GM23338 (cell line): Measurements from ENCODE around the gene CIITA. TPM values are rescaled to one million over a fixed set of nuclear protein-coding genes. Genes with fewer than 3 reads are reported as not detected.

Source experiments
- ATAC-seq: fragments of 200-7000 bp; cut with Tn5 transposase; 3 replicates; pipeline ENCODE4 v1.9.1; 2020
- DNase-seq: peaks from one replicate; pipeline ENCODE4 v3.0.0-alpha.2; 2015; ENCODE audit warnings: low spot score
- H2AFZ ChIP-seq: fragments of 200-600 bp; sonication (generic); 2 replicates; pipeline ENCODE4 v1.8.0; 2016; ENCODE audit warnings: antibody characterized with exemption, mild to moderate bottlenecking, moderate library complexity
- H3F3A ChIP-seq: fragments of 200-600 bp; sonication (generic); replicated peaks from 2 replicates; pipeline ENCODE4 v1.8.0; 2017; ENCODE audit warnings: antibody characterized with exemption, mixed run types, low read depth
- H3K27ac ChIP-seq: fragments of 200-600 bp; sonication (generic); 2 replicates; pipeline ENCODE4 v1.6.1; 2016; ENCODE audit warnings: low read depth
- H3K27me3 ChIP-seq: fragments of 200-600 bp; sonication (generic); 2 replicates; pipeline ENCODE4 v1.8.0; 2016; ENCODE audit warnings: mild to moderate bottlenecking, mixed run types, moderate library complexity; ENCODE audit not compliant: insufficient read depth
- H3K36me3 ChIP-seq: fragments of 200-600 bp; sonication (generic); 2 replicates; pipeline ENCODE4 v1.8.0; 2016; ENCODE audit warnings: mild to moderate bottlenecking; ENCODE audit not compliant: insufficient read depth
- H3K4me1 ChIP-seq: fragments of 200-600 bp; sonication (generic); 2 replicates; pipeline ENCODE4 v1.8.0; 2016; ENCODE audit warnings: mild to moderate bottlenecking, moderate library complexity; ENCODE audit not compliant: insufficient read depth
- H3K4me2 ChIP-seq: fragments of 200-600 bp; sonication (generic); 2 replicates; pipeline ENCODE4 v1.7.1; 2017; ENCODE audit warnings: mixed run types
- H3K4me3 ChIP-seq: fragments of 200-600 bp; sonication (generic); 2 replicates; pipeline ENCODE4 v1.6.1; 2016; ENCODE audit warnings: mixed run types
- H3K79me2 ChIP-seq: fragments of 200-600 bp; sonication (generic); replicated peaks from 2 replicates; pipeline ENCODE4 v1.8.0; 2017; ENCODE audit warnings: mild to moderate bottlenecking; ENCODE audit not compliant: insufficient read depth
- H3K9me2 ChIP-seq: fragments of 200-600 bp; sonication (generic); 2 replicates; pipeline ENCODE4 v1.8.0; 2017; ENCODE audit not compliant: insufficient read depth
- H4K20me1 ChIP-seq: fragments of 200-600 bp; sonication (generic); replicated peaks from 2 replicates; pipeline ENCODE4 v1.8.0; 2017; ENCODE audit warnings: mild to moderate bottlenecking; ENCODE audit not compliant: insufficient read depth
- H3K27ac Mint-ChIP-seq: 2 replicates; pipeline ENCODE4 v1.8.0; 2020; ENCODE audit warnings: inconsistent platforms, mild to moderate bottlenecking, moderate library complexity, mixed read lengths
- H3K27me3 Mint-ChIP-seq: 3 replicates; pipeline ENCODE4 v1.8.0; 2022; ENCODE audit warnings: low read depth, mild to moderate bottlenecking, moderate library complexity, mixed read lengths, inconsistent platforms; ENCODE audit not compliant: insufficient read depth, poor library complexity
- H3K36me3 Mint-ChIP-seq: 3 replicates; pipeline ENCODE4 v1.8.0; 2021; ENCODE audit warnings: low read depth, mild to moderate bottlenecking, inconsistent platforms, moderate library complexity, mixed read lengths
- H3K4me1 Mint-ChIP-seq: 3 replicates; pipeline ENCODE4 v1.8.0; 2020; ENCODE audit warnings: mild to moderate bottlenecking, inconsistent platforms, mixed read lengths
- H3K4me3 Mint-ChIP-seq: 3 replicates; pipeline ENCODE4 v1.8.0; 2021; ENCODE audit warnings: moderate library complexity, mild to moderate bottlenecking, inconsistent platforms, mixed read lengths
- H3K9me3 Mint-ChIP-seq: 3 replicates; pipeline ENCODE4 v1.8.0; 2020; ENCODE audit warnings: moderate library complexity, mild to moderate bottlenecking, inconsistent platforms, mixed read lengths
- CREB1 ChIP-seq: fragments of 250-450 bp; sonication (Bioruptor Pico); IDR thresholded peaks from 2 replicates; pipeline ENCODE4 v1.5.0; 2020; ENCODE audit warnings: low read depth, mild to moderate bottlenecking, moderate library complexity
- CTCF ChIP-seq, 2 experiments: fragments of 200-600 bp in 1 of 2; sonication (generic) in 1 of 2; conservative IDR thresholded peaks; 2 replicates each; pipeline versions ENCODE4 v1.5.1 to v1.6.1; 2016 to 2017; ENCODE audit warnings: antibody characterized with exemption in 2 of 2, low read depth in 2 of 2, mild to moderate bottlenecking in 2 of 2, moderate library complexity in 1 of 2
- EZH2 ChIP-seq: fragments of 200-600 bp; sonication (generic); IDR thresholded peaks from one replicate; pipeline ENCODE4 v1.8.0; 2017; ENCODE audit warnings: antibody characterized with exemption, mild to moderate bottlenecking, low read depth; ENCODE audit not compliant: unreplicated experiment
- EZH2phosphoT487 ChIP-seq: fragments of 200-600 bp; sonication (generic); IDR thresholded peaks from one replicate; pipeline ENCODE4 v1.8.1; 2018; ENCODE audit warnings: antibody characterized with exemption; ENCODE audit not compliant: unreplicated experiment
- JUNB ChIP-seq: IDR thresholded peaks from one replicate; pipeline ENCODE4 v1.6.1; 2016; ENCODE audit warnings: antibody characterized with exemption; ENCODE audit not compliant: unreplicated experiment
- NANOG ChIP-seq: IDR thresholded peaks from 2 replicates; pipeline ENCODE4 v1.6.1; 2016; ENCODE audit warnings: antibody characterized with exemption, borderline replicate concordance
- POLR2AphosphoS5 ChIP-seq: IDR thresholded peaks from 2 replicates; pipeline ENCODE4 v1.6.1; 2016; ENCODE audit warnings: antibody characterized with exemption, low read depth
- STAT1 ChIP-seq: IDR thresholded peaks from one replicate; pipeline ENCODE4 v1.6.1; 2016; ENCODE audit warnings: antibody characterized with exemption; ENCODE audit not compliant: unreplicated experiment
- ZNF114 ChIP-seq: fragments of 250-450 bp; sonication (Bioruptor Pico); IDR thresholded peaks from 2 replicates; pipeline ENCODE4 v1.5.0; 2020; ENCODE audit warnings: mild to moderate bottlenecking, moderate library complexity
- ZNF331 ChIP-seq: fragments of 250-450 bp; sonication (Bioruptor Pico); IDR thresholded peaks from 2 replicates; pipeline ENCODE4 v1.5.0; 2020; ENCODE audit warnings: low read depth, mild to moderate bottlenecking, moderate library complexity
- polyA plus RNA-seq: library from polyadenylated mRNA; unstranded; fragments of >200 nt; fragmentation: Nextera tagmentation; extraction: Ambion mirVana; gene quantifications from 2 replicates; pipeline ENCODE4 v1.2.1, GENCODE V29; 2016
- total RNA-seq: library from RNA; depleted of rRNA; stranded (reverse); fragments of >200 nt; shearing (Covaris generic); gene quantifications from 2 replicates; pipeline ENCODE4 v1.2.3, GENCODE V29; 2014
- TF ChIP-seq, protein P1 (sequence below): fragments of 250-450 bp; sonication (Bioruptor Pico); IDR thresholded peaks from 2 replicates; pipeline ENCODE4 v1.5.0; 2020; ENCODE audit warnings: mild to moderate bottlenecking, moderate library complexity
- TF ChIP-seq, protein P2 (sequence below): IDR thresholded peaks from 2 replicates; pipeline ENCODE4 v1.6.1; 2016; ENCODE audit warnings: antibody characterized with exemption
- TF ChIP-seq, protein P3 (sequence below): IDR thresholded peaks from one replicate; pipeline ENCODE4 v1.6.1; 2018; ENCODE audit warnings: antibody characterized with exemption; ENCODE audit not compliant: unreplicated experiment

The CIITA gene
- total and polyA plus RNA-seq, 2 experiments from 2014 or later, result 0.10 to 0.57 TPM

- DNase-seq (no peak), ATAC-seq (no peak)
- Mint-ChIP-seq H3K4me3 (no peak overlapping the region), H3K27ac (no peak overlapping the region; the same call in 1 of the 2 replicates), H3K9me3 (no peaks in the 10 kb centered on the region), H3K36me3 (no peaks in the 10 kb centered on the region), H3K4me1 (peaks cover 11% of the 10 kb centered on the region), H3K27me3 (peaks cover 2% of the 10 kb centered on the region)
- no peak overlapping the region for H3K4me3 ChIP-seq
- no peaks in the 10 kb centered on the region for H4K20me1 ChIP-seq
- H3K27me3 ChIP-seq, result no peaks in the 10 kb centered on the region
- TF ChIP-seq POLR2AphosphoS5, result no peak
- no peak for TF ChIP-seq NANOG
- TF ChIP-seq, protein P1, sequence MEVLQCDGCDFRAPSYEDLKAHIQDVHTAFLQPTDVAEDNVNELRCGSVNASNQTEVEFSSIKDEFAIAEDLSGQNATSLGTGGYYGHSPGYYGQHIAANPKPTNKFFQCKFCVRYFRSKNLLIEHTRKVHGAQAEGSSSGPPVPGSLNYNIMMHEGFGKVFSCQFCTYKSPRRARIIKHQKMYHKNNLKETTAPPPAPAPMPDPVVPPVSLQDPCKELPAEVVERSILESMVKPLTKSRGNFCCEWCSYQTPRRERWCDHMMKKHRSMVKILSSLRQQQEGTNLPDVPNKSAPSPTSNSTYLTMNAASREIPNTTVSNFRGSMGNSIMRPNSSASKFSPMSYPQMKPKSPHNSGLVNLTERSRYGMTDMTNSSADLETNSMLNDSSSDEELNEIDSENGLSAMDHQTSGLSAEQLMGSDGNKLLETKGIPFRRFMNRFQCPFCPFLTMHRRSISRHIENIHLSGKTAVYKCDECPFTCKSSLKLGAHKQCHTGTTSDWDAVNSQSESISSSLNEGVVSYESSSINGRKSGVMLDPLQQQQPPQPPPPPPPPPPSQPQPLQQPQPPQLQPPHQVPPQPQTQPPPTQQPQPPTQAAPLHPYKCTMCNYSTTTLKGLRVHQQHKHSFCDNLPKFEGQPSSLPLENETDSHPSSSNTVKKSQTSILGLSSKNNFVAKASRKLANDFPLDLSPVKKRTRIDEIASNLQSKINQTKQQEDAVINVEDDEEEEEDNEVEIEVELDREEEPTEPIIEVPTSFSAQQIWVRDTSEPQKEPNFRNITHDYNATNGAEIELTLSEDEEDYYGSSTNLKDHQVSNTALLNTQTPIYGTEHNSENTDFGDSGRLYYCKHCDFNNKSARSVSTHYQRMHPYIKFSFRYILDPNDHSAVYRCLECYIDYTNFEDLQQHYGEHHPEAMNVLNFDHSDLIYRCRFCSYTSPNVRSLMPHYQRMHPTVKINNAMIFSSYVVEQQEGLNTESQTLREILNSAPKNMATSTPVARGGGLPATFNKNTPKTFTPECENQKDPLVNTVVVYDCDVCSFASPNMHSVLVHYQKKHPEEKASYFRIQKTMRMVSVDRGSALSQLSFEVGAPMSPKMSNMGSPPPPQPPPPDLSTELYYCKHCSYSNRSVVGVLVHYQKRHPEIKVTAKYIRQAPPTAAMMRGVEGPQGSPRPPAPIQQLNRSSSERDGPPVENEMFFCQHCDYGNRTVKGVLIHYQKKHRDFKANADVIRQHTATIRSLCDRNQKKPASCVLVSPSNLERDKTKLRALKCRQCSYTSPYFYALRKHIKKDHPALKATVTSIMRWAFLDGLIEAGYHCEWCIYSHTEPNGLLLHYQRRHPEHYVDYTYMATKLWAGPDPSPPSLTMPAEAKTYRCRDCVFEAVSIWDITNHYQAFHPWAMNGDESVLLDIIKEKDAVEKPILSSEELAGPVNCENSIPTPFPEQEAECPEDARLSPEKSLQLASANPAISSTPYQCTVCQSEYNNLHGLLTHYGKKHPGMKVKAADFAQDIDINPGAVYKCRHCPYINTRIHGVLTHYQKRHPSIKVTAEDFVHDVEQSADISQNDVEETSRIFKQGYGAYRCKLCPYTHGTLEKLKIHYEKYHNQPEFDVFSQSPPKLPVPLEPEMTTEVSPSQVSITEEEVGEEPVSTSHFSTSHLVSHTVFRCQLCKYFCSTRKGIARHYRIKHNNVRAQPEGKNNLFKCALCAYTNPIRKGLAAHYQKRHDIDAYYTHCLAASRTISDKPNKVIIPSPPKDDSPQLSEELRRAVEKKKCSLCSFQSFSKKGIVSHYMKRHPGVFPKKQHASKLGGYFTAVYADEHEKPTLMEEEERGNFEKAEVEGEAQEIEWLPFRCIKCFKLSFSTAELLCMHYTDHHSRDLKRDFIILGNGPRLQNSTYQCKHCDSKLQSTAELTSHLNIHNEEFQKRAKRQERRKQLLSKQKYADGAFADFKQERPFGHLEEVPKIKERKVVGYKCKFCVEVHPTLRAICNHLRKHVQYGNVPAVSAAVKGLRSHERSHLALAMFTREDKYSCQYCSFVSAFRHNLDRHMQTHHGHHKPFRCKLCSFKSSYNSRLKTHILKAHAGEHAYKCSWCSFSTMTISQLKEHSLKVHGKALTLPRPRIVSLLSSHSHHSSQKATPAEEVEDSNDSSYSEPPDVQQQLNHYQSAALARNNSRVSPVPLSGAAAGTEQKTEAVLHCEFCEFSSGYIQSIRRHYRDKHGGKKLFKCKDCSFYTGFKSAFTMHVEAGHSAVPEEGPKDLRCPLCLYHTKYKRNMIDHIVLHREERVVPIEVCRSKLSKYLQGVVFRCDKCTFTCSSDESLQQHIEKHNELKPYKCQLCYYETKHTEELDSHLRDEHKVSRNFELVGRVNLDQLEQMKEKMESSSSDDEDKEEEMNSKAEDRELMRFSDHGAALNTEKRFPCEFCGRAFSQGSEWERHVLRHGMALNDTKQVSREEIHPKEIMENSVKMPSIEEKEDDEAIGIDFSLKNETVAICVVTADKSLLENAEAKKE, result no peak
- TF ChIP-seq CREB1 (CRISPR knock-in tag), result no peak
- TF ChIP-seq ZNF114 (CRISPR knock-in tag), result no peak
- TF ChIP-seq CTCF (conservative IDR thresholded peaks at IDR 0.05; ENCODE audit: low read depth in 2 of 2), result no peak
- TF ChIP-seq, protein P2, sequence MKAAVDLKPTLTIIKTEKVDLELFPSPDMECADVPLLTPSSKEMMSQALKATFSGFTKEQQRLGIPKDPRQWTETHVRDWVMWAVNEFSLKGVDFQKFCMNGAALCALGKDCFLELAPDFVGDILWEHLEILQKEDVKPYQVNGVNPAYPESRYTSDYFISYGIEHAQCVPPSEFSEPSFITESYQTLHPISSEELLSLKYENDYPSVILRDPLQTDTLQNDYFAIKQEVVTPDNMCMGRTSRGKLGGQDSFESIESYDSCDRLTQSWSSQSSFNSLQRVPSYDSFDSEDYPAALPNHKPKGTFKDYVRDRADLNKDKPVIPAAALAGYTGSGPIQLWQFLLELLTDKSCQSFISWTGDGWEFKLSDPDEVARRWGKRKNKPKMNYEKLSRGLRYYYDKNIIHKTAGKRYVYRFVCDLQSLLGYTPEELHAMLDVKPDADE, result no peak
- no peak for TF ChIP-seq STAT1
- TF ChIP-seq EZH2phosphoT487, result no peak
- TF ChIP-seq EZH2, result no peak
- TF ChIP-seq, protein P3, sequence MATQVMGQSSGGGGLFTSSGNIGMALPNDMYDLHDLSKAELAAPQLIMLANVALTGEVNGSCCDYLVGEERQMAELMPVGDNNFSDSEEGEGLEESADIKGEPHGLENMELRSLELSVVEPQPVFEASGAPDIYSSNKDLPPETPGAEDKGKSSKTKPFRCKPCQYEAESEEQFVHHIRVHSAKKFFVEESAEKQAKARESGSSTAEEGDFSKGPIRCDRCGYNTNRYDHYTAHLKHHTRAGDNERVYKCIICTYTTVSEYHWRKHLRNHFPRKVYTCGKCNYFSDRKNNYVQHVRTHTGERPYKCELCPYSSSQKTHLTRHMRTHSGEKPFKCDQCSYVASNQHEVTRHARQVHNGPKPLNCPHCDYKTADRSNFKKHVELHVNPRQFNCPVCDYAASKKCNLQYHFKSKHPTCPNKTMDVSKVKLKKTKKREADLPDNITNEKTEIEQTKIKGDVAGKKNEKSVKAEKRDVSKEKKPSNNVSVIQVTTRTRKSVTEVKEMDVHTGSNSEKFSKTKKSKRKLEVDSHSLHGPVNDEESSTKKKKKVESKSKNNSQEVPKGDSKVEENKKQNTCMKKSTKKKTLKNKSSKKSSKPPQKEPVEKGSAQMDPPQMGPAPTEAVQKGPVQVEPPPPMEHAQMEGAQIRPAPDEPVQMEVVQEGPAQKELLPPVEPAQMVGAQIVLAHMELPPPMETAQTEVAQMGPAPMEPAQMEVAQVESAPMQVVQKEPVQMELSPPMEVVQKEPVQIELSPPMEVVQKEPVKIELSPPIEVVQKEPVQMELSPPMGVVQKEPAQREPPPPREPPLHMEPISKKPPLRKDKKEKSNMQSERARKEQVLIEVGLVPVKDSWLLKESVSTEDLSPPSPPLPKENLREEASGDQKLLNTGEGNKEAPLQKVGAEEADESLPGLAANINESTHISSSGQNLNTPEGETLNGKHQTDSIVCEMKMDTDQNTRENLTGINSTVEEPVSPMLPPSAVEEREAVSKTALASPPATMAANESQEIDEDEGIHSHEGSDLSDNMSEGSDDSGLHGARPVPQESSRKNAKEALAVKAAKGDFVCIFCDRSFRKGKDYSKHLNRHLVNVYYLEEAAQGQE, result no peak
- TF ChIP-seq JUNB, result no peak
- no peak for TF ChIP-seq ZNF331 (CRISPR knock-in tag)
- no peaks in the 10 kb centered on the region for H3K9me2 ChIP-seq
- no peaks in the 10 kb centered on the region for H3K4me1 ChIP-seq
- H2AFZ ChIP-seq, result no peak overlapping the region
- H3K4me2 ChIP-seq, result no peak overlapping the region
- H3F3A ChIP-seq, result 0 out of 2 replicates have a peak, but pooled peaks cover 5% of the 10 kb centered on the region
- no peak overlapping the region for H3K27ac ChIP-seq
- H3K36me3 ChIP-seq, result no peaks in the 10 kb centered on the region; the same call in 1 of the 2 replicates
- no peaks in the 10 kb centered on the region for H3K79me2 ChIP-seq
These were observed 103.8 kb downstream of the CIITA start for GRCh38 chr16:10980813-10981212.
